Activated CD4-positive, alpha-beta T cell treated with anti-CD3 and anti-CD28 coated beads, Interleukin-2, Interleukin-6, amounts not matched to agents 100 ng/mL and 50 ng/mL, durations not matched to agents 16 hours and 8 hours (primary cell): ENCODE results near the gene NUP85.
"Not testable (repeated sequence)": the region's sequence is repeated elsewhere in the genome, so short reads cannot be mapped to it uniquely, and the experiment has no call there.

Experiments
- DNase-seq: peaks from one replicate; pipeline ENCODE4 v3.0.0-alpha.2; 2020

Gene NUP85

DNA sequence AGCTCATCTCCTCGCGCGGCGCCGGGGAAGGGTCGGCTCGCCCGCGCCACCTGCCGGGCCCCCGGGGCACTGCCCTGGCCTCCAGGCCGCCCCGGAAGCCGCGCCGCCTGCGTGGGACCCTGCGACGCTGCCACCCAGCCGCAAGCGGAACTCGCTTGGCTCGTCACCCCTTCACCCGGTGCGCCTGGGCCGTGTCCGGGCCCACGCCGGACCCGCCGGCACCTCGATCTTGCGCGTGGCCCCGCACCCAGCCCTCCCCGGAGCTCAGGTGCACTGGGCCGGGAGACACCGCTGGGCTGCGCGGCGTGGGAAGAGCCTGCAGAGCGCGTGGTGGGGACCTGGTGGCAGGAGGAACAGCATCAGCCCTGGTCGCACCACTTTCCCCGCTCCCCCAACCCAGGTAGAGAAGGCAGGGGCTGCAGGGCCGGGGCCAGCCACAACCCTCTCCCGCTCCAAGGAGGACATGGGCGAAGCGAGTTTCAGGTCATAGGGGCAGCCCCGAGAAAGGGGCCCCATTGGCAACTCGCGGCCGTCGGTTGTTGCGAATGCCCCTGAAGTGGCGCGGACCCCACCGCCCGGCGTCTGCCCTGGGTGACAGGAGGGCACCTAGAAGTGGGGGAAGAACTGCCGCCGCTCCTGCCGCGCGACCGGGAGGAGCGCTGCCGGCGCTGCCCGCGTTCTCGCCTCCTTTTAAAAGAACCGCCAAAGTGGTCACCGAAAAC is 65.9 kb downstream of the NUP85 start:
- DNase-seq: peak; percentile 93

DNA sequence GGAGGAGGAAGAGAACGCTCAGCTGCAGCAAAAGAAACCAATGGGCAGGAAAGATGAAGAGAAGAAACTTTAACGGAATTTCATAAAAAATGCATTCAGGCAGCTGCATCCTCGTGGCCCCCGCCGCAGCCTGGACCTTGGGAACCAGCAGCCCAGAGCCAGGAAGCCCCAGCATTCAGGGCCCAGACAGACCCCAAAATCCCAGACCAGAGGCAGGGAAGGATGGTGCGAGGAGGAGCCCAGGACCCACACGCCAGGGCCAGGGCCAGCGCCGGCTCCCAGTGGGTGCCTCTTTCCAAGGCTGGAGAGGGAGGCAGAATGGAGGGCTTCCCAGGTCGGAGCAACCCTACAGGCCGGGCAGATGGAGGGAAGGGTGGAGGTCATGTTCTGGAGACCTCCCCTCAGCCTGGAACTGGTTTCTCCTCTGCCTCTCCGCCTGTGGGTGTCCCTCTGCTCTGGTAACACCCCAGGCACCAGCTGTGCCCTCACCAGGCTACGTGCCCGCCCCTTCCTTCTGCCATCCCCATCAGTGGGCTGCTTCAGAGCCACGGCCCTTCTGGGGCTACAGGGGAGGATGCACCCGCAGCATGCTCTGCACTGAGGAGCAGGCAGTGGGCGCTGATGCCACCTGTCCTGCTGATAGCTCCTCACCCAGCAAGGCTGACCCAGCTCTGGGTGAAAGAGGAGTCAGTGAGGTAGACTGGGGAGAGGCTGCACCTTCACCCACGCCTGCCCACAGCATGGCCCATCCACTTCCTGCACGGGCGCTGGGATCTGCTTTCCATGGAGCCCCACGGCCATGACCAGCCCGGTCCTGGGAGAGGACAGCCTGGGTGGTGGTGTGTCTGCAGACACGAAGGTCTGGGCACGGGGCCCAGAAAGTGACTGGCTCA is 66.7 kb downstream of the NUP85 start:
- DNase-seq: peak; percentile 35

DNA sequence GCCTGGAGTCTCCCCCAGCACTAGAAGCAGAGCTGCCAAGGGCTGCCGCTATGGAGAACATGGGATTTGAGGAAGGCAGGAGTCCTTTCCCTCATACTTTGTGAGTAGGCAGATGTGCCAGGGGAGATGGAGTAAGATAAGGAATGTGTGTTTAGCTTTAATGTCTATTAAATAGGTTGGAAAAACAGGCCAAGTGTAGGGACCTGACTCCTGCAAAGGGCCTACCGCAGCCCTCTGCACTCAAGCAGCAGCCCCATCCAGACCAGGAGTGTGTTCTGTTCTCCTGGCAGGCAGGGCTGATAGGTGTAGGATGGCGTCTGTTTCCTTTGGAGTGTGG is 67.3 kb downstream of the NUP85 start:
- DNase-seq: no peak

DNA sequence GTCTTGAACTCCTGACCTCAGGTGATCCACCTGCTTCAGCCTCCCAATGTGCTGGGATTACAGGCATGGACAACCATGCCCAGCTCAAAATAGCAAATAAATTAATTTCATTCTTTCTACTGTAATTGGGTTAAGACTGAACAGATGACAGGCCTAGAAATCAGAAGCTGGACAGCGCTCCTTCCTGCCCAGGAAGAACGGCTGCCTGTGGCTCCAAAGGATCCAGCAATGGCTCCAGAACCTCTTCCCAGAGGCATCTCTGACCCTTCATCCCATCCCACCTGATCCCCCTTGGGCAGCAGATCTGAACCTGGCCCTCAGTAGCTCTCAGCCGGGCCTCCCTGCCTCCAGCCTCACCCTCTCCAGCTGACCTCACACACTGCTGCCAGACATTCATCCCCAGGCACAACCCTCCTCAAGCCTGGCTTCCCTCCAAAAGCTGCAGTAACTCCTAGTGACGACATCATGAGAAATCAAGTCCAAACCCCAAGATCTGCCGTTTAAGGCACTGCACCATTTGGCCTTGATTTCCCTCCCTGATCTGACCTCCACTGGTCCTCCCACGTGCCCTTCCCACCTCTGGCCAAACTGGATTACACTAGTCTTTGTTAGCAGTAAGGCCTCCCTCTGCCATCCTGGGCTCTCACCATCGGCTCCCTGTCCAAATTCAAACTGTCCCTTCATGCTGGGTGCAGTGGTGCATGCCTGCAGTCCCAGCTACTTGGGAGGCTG is 68.7 kb downstream of the NUP85 start:
- DNase-seq: no peak

DNA sequence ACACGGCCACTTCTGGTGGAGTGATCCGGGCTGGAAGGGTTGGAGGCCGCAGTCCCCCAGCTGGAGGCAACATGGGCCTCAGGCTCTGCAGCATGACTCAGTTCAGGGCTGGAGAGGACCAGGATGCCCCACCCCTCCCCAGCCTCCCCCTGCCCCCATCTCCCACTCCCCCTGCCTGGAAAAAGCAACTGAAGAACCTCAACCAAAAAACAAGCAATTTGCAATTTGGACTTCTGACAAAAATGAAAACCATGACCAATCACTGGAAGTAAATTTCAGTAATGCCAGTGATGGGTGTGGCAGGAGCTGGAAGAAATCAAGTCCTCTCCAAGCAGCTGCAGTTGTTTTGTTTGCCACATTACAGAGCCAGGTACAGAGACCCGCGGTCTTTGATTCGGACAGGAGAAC is 72.2 kb downstream of the NUP85 start:
- DNase-seq: no peak

DNA sequence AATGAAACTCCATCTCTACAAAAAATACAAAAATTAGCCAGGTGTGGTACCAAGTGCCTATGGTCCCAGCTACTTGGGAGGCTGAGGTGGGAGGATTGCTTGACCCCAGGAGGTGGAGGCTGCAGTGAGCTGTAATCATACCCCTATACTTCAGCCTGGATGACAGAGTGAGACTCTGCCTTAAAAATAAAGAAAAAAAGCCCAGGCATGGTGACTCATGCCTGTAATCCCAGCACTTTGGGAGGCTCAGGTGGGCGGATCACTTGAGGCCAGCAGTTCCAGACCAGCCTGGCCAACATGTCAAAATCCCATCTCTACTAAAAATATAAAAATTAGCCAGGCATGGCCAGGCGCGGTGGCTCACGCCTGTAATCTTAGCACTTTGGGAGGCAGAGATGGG is 74.7 kb downstream of the NUP85 start:
- DNase-seq: not testable (repeated sequence)

DNA sequence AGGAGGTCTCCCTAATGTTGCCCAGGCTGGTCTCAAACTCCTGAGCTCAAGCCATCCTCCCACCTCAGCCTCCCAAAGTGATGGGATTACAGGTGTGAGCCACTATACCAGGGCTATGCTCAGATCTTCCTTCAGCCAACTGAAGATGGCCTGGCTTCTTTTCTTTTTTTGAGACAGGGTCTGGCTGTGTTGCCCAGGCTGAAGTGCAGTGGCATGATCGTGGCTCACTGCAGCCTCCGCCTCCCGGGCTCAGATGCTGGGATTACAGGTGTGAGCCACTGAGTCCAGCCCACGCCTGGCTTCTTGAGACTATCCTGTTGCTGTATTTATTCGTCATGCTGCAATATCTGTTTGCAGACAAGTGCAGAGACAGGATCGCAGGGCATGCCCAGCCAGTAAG is 79.6 kb downstream of the NUP85 start:
- no peak for DNase-seq
